GM21423 (cell line): ENCODE results near the gene CLEC10A.
"Not testable (repeated sequence)": the region's sequence is repeated elsewhere in the genome, so short reads cannot be mapped to it uniquely, and the experiment has no call there.

Experiments used
- ATAC-seq: cut with Tn5 transposase; IDR thresholded peaks from one replicate; pipeline ENCODE4 v1.9.1; 2021; ENCODE audit warnings: mild to moderate bottlenecking, moderate library complexity; ENCODE audit not compliant: unreplicated experiment

CLEC10A gene

GRCh38 chr17:7109461-7110322 is 29.6 kb upstream of the CLEC10A start:
- ATAC-seq = no peak

- ATAC-seq = no peak
These were observed 28.9 kb upstream of the CLEC10A start for GRCh38 chr17:7108981-7109380.

GRCh38 chr17:7108560-7108925 is 28.5 kb upstream of the CLEC10A start:
- no peak for ATAC-seq

- no peak for ATAC-seq
These were observed 27.9 kb upstream of the CLEC10A start for GRCh38 chr17:7107795-7108559.

- ATAC-seq = no peak
These were observed 27.1 kb upstream of the CLEC10A start for GRCh38 chr17:7107012-7107754.

GRCh38 chr17:7102421-7102820 is 22.4 kb upstream of the CLEC10A start:
- no peak for ATAC-seq

- no peak for ATAC-seq
These were observed 21.5 kb upstream of the CLEC10A start for GRCh38 chr17:7101531-7101930.

GRCh38 chr17:7100641-7101379 is 20.8 kb upstream of the CLEC10A start:
- ATAC-seq = not testable (repeated sequence)

GRCh38 chr17:7098802-7099459 is 18.9 kb upstream of the CLEC10A start:
- no peak for ATAC-seq

- ATAC-seq = no peak
These were observed 17.9 kb upstream of the CLEC10A start for GRCh38 chr17:7097940-7098339.

GRCh38 chr17:7095625-7096024 is 15.6 kb upstream of the CLEC10A start:
- no peak for ATAC-seq

- no peak for ATAC-seq
These were observed 14.6 kb upstream of the CLEC10A start for GRCh38 chr17:7094652-7095019.

GRCh38 chr17:7091311-7092005 is 11.4 kb upstream of the CLEC10A start:
- ATAC-seq = not testable (repeated sequence)

GRCh38 chr17:7089570-7089969 is 9.5 kb upstream of the CLEC10A start:
- not testable (repeated sequence) for ATAC-seq

GRCh38 chr17:7088442-7088841 is 8.4 kb upstream of the CLEC10A start:
- not testable (repeated sequence) for ATAC-seq

GRCh38 chr17:7084088-7084487 is 4.0 kb upstream of the CLEC10A start:
- ATAC-seq = no peak

- ATAC-seq = no peak
These were observed 3.5 kb upstream of the CLEC10A start for GRCh38 chr17:7083592-7083991.

- no peak for ATAC-seq
These were observed 1.5 kb upstream of the CLEC10A start for GRCh38 chr17:7081341-7082062.

- no peak for ATAC-seq
These were observed 498 bp upstream of the CLEC10A start for GRCh38 chr17:7080456-7081041.
